NK-92 treated with Interleukin-12 subunit alpha and Interleukin-12 subunit beta, amount 100 ng/mL, for 24 hours (cell line): Measurements from ENCODE around the gene OR8I2.
"Not testable (repeated sequence)": the region's sequence is repeated elsewhere in the genome, so short reads cannot be mapped to it uniquely, and the experiment has no call there.

Source experiments
- DNase-seq: peaks from one replicate; lab custom pipeline; 2025; lab: John Stamatoyannopoulos, UW

The OR8I2 gene

DNA sequence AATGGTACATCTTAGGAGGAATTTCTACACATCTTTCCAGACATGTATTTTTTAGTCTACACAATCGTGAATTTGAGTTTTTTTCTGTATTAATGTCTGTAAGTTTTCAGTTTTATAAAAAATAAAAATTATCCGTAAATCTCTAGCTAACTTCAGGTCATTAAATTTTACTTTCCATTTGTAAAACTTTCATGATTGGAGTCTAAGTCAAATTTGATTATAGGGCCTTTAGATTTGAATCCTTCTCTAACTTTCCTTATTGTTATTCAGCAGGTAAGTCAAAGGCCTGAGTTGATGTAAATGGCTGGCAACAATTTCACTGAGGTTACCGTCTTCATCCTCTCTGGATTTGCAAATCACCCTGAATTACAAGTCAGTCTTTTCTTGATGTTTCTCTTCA, at the start of gene OR8I2:
OR8I2 (plus strand) TSS at position 301 of the 400 bp plus-strand sequence; CDS start at position 301, 0 bp downstream.
- DNase-seq = no peak

DNA sequence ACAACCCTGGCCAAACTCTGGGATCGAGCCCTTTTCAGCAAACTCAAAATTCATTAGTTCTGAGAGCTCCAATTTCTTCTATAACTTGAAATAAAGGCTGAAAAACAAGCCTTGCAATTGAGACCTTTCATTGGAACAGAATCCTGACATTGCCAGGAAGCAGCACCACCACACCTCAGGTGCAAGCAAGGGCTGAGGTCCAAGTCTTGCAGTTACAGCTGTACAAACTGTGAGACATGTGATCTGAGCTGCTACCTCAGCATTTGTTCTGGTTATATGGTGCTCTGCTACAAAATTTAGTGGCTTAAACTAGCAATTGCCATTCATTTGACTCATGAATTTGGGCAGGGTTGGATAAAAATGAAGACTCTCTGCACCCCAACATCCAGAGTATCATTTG, 47.6 kb upstream of the OR8I2 start:
- no peak for DNase-seq

DNA sequence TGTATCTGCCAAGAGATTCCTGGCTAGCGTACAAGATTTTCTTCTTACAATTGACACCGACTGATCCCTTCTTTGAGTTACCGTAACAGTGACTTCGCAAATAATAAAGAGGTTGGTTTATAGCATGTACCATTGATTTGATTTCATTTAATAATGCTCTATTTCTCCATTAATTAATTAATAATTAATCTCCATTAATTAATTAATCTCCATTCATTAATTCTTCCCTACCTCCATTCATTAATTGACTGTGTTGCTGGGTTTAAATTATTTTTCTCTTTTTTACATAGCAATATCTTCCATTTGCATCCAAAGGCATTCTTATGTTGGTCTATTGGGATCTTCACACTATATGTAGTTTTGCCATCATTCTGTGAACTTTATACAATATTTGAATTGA, 44.6 kb upstream of the OR8I2 start:
- DNase-seq = no peak

DNA sequence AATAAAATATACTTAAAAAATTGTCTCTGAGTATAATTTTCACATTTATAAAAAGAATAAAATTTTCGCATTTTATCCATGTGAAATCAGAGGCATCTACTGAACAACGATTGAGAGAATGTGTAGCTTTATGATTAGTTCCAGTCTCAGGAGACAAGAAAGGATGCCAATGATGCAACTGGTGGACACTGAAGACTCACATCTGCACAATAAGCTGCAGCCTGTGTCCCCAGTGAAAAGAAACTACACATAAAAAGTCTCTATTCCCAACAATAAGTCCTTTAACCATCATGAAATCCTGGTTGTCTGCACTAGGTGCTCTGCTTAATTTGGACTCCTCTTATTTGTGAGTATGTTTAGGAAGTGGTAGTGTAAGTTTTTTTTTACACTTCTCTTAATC, 43.6 kb upstream of the OR8I2 start:
- DNase-seq = no peak

DNA sequence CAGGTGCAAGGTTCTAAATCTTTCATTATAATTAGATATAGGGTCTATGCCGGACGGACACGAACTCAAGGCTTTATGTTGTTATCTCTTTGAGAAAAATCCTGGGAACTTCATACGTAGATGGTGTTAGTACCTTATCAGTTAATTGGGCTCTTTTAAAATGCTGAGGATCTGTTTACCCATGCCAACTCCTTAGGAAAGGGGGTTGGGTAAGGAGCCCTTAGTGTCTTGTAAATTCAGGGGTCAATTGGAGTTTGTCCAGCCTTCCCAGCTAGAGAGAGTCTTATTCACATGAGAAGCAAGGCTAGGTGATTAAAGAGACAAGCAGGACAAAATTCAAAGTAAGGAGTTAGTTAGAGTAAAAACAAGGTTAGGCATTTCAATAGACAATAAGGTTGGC, 36.7 kb upstream of the OR8I2 start:
- DNase-seq = not testable (repeated sequence)

DNA sequence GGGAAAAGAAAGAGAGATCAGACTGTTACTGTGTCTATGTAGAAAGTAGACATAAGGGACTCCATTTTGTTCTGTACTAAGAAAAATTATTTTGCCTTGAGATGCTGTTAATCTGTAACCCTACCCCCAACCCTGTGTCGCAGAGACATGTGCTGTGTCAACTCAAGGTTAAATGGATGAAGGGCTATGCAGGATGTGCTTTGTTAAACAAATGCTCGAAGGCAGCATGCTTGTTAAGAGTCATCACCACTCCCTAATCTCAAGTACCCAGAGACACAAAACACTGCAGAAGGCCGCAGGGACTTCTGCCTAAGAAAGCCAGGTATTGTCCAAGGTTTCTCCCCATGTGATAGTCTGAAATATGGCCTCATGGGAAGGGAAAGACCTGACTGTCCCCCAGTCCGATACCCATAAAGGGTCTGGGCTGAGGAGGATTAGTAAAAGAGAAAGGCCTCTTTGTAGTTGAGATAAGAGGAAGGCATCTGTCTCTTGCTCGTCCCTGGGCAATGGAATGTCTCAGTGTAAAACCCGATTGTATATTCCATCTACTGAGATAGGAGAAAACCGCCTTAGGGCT, 35.4 kb upstream of the OR8I2 start:
- DNase-seq = not testable (repeated sequence)

DNA sequence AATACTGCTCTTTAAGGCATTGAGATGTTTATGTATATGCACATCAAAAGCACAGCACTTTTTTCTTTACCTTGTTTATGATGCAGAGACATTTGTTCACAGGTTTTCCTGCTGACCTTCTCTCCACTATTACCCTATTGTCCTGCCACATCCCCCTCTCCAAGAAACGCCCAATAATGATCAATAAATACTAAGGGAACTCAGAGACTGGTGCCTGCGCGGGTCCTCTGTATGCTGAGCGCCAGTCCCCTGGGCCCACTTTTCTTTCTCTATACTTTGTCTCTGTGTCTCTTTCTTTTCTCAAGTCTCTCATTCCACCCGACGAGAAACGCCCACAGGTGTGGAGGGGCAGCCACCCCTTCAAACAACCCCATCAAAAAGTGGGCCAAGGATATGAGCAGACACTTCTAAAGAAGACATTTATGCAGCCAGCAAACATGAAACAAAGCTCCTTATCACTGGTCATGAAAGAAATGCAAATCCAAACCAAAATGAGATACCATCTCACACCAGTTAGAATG, 34.8 kb upstream of the OR8I2 start:
- not testable (repeated sequence) for DNase-seq

DNA sequence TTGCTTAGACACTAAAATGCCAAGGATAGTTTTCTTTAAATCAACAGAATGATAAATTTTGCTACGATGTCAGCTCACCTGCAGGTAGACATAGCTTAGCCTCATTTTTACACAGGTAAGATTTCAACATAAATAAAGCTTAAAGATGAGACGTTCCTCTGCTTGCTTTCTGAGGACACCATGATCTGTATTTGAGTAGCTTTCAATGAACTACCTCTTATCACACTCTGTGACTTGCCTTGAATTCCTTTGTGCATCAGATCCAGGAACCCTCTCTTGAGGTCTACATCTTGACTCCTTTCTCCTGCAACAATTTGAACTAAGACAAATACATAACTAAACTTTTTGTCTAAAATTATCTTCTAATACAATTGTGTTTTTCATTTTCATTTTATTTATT, 26.1 kb upstream of the OR8I2 start:
- DNase-seq = no peak

DNA sequence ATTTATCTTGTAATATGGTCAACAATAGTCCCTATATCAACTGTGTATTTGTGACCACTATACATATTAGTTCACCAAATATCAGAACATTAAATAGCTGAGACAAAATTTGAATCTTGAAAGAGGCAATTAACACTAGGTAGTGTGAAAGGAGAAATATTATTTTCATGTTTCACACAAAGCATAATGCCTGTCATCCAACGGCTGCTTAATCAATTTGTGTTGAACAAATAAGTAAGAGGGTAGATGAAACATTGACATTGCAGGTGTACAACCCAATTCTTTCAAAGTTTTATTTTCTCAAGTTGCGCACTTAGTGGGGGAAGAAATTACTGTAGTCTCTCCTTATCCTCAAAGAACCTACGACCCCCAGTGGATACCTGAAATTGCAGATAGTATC, 3.4 kb upstream of the OR8I2 start:
- no peak for DNase-seq

DNA sequence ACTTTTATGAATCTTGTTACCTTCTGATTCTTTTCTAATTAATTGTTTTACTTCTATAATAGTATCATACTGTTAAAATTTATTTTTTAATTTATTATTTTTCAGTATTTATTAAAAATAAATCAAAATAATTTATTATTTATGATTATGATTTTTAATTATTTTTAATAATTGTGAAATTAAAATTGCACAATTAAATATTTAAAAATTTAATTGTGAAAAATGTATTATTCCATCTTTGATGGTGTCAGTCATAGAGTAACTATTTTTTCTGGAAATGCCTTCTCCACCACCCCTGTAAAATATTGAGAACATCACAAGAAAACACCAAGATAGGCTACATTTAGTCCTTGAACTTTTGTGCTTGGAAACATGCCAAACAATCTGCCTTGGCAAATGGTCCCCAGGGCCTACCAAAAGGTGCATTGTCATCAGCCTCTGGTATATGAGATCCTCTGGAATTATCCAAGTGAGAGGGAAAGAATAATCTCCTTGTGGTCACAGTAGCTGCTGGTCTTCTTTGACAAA, 10.2 kb downstream of the OR8I2 start, which contains the start of gene OR8H2:
OR8H2 (plus strand) TSS at position 478 of the 528 bp plus-strand sequence. CDS start 1,356 bp downstream, outside the sequence.
- no peak for DNase-seq

DNA sequence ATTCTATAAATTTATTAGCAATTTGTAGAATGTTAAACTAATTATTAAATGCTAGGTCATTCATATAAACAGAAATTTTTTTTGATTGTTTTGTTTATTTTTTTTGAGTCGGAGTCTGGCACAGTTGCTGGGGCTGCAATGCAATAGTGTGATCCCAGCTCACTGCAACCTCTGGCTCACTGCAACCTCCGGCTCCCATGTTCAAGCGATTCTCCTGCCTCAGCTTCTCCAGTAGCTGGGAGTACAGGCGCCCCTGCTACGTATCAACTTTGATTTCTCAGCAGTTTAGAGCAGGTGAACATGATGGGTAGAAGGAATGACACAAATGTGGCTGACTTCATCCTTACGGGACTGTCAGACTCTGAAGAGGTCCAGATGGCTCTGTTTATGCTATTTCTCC, 29.0 kb downstream of the OR8I2 start, which contains the start of gene OR8H3:
OR8H3 (plus strand) TSS at position 301 of the 400 bp plus-strand sequence; CDS start at position 301, 0 bp downstream.
- no peak for DNase-seq

DNA sequence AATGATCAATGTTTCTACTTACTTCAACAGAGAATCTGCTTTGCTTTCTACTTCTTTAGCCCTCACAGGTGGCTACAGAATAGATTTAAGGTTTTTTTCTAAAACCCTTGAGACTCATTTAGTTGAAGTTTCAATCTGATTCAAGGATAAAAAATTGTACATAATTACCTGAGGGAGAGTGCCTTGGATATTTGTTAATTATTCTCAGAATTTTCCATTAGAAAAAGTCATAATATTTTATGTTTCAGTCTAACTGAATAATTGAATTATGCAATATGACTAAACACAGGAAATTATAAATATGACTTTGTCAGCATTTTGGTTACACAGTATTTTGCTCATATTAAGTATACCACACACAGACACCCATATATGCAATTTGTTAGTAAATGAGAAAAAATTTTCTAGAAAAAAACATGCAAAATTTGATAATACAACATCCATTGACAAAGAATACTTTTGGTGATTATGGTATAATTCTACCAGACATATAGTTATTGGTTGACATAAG, 47.1 kb downstream of the OR8I2 start, which contains the start of gene OR8J3:
OR8J3 (minus strand) TSS at position 51 of the 511 bp plus-strand sequence. CDS start 2,483 bp downstream, outside the sequence.
- no peak for DNase-seq

DNA sequence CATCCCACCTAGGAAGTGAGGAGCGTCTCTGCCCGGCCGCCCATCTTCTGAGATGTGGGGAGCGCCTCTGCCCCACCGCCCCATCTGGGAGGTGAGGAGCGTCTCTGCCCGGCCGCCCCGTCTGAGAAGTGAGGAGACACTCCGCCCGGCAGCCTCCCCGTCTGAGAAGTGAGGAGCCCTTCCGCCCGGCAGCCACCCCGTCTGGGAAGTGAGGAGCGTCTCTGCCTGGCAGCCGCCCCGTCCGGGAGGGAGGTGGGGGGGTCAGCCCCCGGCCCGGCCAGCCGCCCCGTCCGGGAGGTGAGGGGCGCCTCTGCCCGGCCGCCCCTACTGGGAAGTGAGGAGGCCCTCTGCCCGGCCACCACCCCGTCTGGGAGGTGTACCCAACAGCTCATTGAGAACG, 50.6 kb downstream of the OR8I2 start:
- DNase-seq = not testable (repeated sequence)
